ENCODE results near the gene RNF222. TPM values are rescaled to one million over a fixed set of nuclear protein-coding genes. Genes with fewer than 3 reads are reported as not detected.
"Not testable (repeated sequence)": the region's sequence is repeated elsewhere in the genome, so short reads cannot be mapped to it uniquely, and the experiment has no call there.

RNF222 gene
- total and polyA plus RNA-seq, 7 donors: not detected

DNA sequence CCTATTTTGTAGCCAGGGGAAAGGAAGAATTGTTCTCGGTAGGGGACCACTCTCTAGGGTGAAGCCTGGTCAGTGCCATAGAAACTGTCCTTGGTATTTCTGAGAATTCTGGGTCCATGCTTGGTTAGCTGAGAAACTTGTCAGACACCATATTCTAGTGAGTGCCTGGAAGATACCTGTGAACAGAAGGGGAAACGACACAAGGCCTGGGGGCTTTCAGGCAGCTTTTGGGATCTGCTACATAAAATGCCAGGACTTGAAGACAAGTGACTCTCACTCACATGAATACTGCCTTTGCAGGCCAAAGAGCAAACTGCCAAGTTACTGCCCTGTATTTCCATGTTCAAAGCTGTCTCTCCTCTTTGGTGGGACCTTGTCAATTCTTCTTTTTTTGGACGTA is 39.7 kb downstream of the RNF222 start:
- H3K27ac ChIP-seq: no peak overlapping the region
- WGBS, 3 donors: 89 to 94% (median 89%) methylated on average over 3 of the region's 3 CpGs
- intact Hi-C loops (cut with DNase I): no loop called here
- H3K4me3 ChIP-seq: no peak overlapping the region
- peaks cover 24% of the 10 kb centered on the region for H3K4me1 ChIP-seq
- H3K36me3 ChIP-seq (ENCODE audit: insufficient read depth in 1 of 2, low read depth in 1 of 2): peaks cover 0 to 7% of the 10 kb centered on the region in 2 donors
- H3K9me3 ChIP-seq: no peaks in the 10 kb centered on the region
- no peak for TF ChIP-seq CTCF (IDR thresholded peaks at IDR 0.05)
- no peaks in the 10 kb centered on the region for H3K27me3 ChIP-seq (ENCODE audit: insufficient read depth in 3 of 3, low read length in 2 of 3)
- DNase-seq (no peak), ATAC-seq (no peak)

DNA sequence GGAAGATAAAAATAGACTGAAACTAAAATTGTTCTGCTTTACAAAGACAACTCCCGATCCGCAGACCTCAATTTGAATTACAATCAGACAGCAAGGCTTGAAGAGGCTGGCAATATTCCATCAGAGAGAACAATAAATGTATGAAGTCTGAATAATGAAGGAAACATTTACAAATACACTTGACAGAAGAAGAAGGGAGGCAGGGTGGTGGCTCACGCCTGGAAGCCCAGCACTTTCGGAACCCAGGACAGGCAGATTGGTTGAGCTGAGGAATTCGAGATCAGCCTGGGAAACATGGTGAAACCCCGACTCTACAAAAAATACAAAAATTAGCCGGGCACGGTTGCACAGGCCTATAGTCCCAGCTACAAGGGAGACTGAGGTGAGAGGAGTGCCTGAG is 43.4 kb downstream of the RNF222 start:
- WGBS, 3 donors: 59 to 61% (median 61%) methylated on average over 8 of the region's 8 CpGs
- no peak for TF ChIP-seq CTCF (IDR thresholded peaks at IDR 0.05)
- no peaks in the 10 kb centered on the region for H3K27me3 ChIP-seq (ENCODE audit: insufficient read depth in 3 of 3, low read length in 2 of 3)
- intact Hi-C loops (cut with DNase I): no loop called here
- H3K4me3 ChIP-seq: no peak overlapping the region
- peaks cover 4% of the 10 kb centered on the region for H3K4me1 ChIP-seq
- H3K9me3 ChIP-seq: no peaks in the 10 kb centered on the region
- DNase-seq: no peak
- ATAC-seq: no peak
- no peak overlapping the region for H3K27ac ChIP-seq
- peaks cover 0 to 6% of the 10 kb centered on the region in 2 donors for H3K36me3 ChIP-seq (ENCODE audit: insufficient read depth in 1 of 2, low read depth in 1 of 2)

DNA sequence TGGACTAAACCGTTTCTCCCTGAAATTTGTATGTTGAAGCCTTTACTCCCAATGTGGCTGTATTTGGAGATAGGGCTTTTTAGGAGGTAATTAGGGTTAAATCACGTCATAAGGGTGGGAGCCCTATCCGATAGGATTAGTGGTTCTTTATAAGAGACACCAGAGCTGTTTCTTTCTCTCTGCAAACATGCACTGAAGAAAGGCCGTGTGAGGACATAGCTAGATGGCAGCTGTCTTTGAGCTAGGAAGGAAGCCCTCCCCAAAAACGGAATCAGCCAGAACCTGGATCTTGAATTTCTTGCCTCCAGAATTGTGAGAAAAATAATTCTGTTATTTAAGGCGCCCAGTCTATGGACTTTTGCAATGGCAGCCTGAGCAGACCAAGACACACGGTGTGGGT is 43.9 kb downstream of the RNF222 start:
- TF ChIP-seq CTCF (IDR thresholded peaks at IDR 0.05): no peak
- Histone ChIP-seq H3K4me1 (no peaks in the 10 kb centered on the region), H3K27ac (no peak overlapping the region), H3K36me3 (ENCODE audit: insufficient read depth in 1 of 2, low read depth in 1 of 2) (peaks cover 0 to under 1% of the 10 kb centered on the region in 2 donors), H3K4me3 (no peak overlapping the region), H3K9me3 (no peaks in the 10 kb centered on the region), H3K27me3 (ENCODE audit: insufficient read depth in 3 of 3, low read length in 2 of 3) (no peaks in the 10 kb centered on the region)
- DNase-seq (no peak), ATAC-seq (no peak)
- WGBS, 3 donors: 52 to 53% (median 53%) methylated on average over 7 of the region's 7 CpGs
- intact Hi-C loops (cut with DNase I): no loop called here

DNA sequence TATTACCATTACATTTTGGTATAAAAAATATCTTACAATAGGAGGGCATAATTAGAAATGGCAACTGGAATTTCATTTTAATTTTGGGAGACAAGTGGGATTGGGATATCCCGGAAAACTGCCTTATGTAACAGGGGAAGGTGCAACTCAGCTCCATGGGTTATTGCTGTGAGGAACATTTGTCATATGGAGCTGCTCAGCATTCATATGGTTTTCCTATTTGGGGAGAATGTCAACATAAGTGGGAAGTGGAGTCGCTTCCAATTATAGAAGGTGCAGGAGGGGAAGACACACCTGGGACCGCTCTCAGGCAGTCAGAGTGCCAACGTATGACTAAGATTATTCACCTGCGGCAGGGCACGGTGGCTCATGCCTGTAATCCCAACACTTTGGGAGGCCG is 47.3 kb downstream of the RNF222 start:
- no peak for ATAC-seq
- intact Hi-C loops (cut with DNase I): no loop called here
- TF ChIP-seq CTCF (IDR thresholded peaks at IDR 0.05): no peak
- Histone ChIP-seq H3K36me3 (ENCODE audit: insufficient read depth in 1 of 2, low read depth in 1 of 2) (no peaks in the 10 kb centered on the region), H3K9me3 (no peaks in the 10 kb centered on the region), H3K4me3 (no peak overlapping the region), H3K27ac (no peak overlapping the region), H3K4me1 (no peaks in the 10 kb centered on the region), H3K27me3 (ENCODE audit: insufficient read depth in 3 of 3, low read length in 2 of 3) (peaks cover 0 to 15% (median 0%) of the 10 kb centered on the region in 3 donors)
- no peak for DNase-seq
- 64 to 75% (median 70%) methylated on average over 7 of the region's 7 CpGs for WGBS, 3 donors

DNA sequence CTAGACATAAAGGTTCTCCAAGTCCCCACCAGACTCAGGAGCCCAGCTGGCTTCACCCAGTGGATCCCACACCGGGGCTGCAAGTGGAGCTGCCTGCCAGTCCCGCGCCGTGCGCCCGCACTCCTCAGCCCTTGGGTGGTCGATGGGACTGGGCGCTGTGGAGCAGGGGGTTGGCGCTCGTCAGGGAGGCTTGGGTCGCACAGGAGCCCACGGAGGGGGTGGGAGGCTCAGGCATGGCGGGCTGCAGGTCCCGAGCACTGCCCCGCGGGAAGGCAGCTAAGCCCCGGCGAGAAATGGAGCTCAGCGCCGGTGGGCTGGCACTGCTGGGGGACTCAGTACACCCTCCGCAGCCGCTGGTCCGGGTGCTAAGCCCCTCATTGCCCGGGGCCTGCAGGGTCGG is 50.6 kb downstream of the RNF222 start:
- H3K27ac ChIP-seq; intact Hi-C loops (cut with DNase I); ATAC-seq; H3K36me3 ChIP-seq (ENCODE audit: insufficient read depth in 1 of 2, low read depth in 1 of 2); H3K4me1 ChIP-seq; H3K4me3 ChIP-seq; DNase-seq; H3K9me3 ChIP-seq: not testable (repeated sequence)
- peaks cover 0 to 16% (median 0%) of the 10 kb centered on the region in 3 donors for H3K27me3 ChIP-seq (ENCODE audit: insufficient read depth in 3 of 3, low read length in 2 of 3)
- WGBS, 3 donors: 46 to 61% (median 50%) methylated on average over 9 to 25 of the region's 25 CpGs

Measured in psoas muscle (tissue), 8 donors.